Heart right ventricle (tissue), 16 donors: ENCODE data around the gene TH. TPM values are rescaled to one million over a fixed set of nuclear protein-coding genes. Genes with fewer than 3 reads are reported as not detected.

Source experiments
- ATAC-seq, 8 donors: fragments of 200-7000 bp; cut with Tn5 transposase; one replicate each; pipeline ENCODE4 v1.9.1; 2020; ENCODE audit warnings: mild to moderate bottlenecking in 8 of 8, moderate library complexity in 8 of 8, moderate number of reproducible peaks in 1 of 8
- DNase-seq, 2 donors: peaks; one replicate each; pipeline ENCODE4 v3.0.0-alpha.2; 2020
- H3K27ac ChIP-seq, 10 donors: fragments of 200-600 bp; sonication (generic) in 2 of 10; one replicate each; pipeline versions ENCODE4 v1.5.0 to v1.8.0; 2020 to 2022; ENCODE audit warnings: mild to moderate bottlenecking in 3 of 10
- H3K27me3 ChIP-seq, 7 donors: fragments of 200-600 bp; one replicate each; pipeline ENCODE4 v1.8.0; 2021 to 2022; ENCODE audit warnings: mild to moderate bottlenecking in 2 of 7
- H3K36me3 ChIP-seq, 9 donors: fragments of 200-600 bp; sonication (generic) in 1 of 9; one replicate each; pipeline versions ENCODE4 v1.5.0 to v1.8.0; 2020 to 2022; ENCODE audit warnings: mild to moderate bottlenecking in 2 of 9
- H3K4me1 ChIP-seq, 9 donors: fragments of 200-600 bp; sonication (generic) in 1 of 9; one replicate each; pipeline versions ENCODE4 v1.5.0 to v1.8.0; 2020 to 2022; ENCODE audit warnings: mild to moderate bottlenecking in 4 of 9
- H3K4me3 ChIP-seq, 10 donors: fragments of 200-600 bp; sonication (generic) in 2 of 10; one replicate each; pipeline versions ENCODE4 v1.5.0 to v1.8.0; 2020 to 2022; ENCODE audit warnings: mild to moderate bottlenecking in 7 of 10, moderate library complexity in 2 of 10
- H3K9me3 ChIP-seq, 11 donors: fragments of 200-600 bp in 10 of 11; sonication (generic) in 2 of 11; one replicate each; pipeline versions ENCODE4 v1.5.0 to v1.8.0; 2013 to 2022; ENCODE audit warnings: mild to moderate bottlenecking in 2 of 11, control low read depth in 1 of 11, moderate library complexity in 1 of 11
- WGBS, 2 donors: extraction: QIAGEN DNeasy Blood & Tissue Kit; methylation state at CpG; one replicate each; pipeline ENCODE4 v1.1.7; 2013; ENCODE audit warnings: inconsistent platforms in 1 of 2; 5-methylcytosine and 5-hydroxymethylcytosine counted together
- intact Hi-C, 10 donors: fragments of 100-400 bp; cut with DNase I; formaldehyde crosslinking; loops; one replicate each; pipeline versions ENCODE4 v1.11.1 to v1.14.2; 2022
- polyA plus RNA-seq, 2 donors: library from polyadenylated mRNA; stranded (reverse); fragments of 200-250 nt; gene quantifications; one replicate each; pipeline ENCODE4 v1.2.3, GENCODE V29; 2013
- total RNA-seq, 10 donors: library from RNA; stranded (reverse); fragmentation: NEBNext Ultra II Directional in 3 of 10; extraction: Animal tissue kit (Norgen Biotek cat#: 25700) in 3 of 10; gene quantifications; one replicate each; pipeline versions ENCODE4 v1.2.1 to v1.2.4, GENCODE V29; 2021 to 2023
- TF ChIP-seq, protein P1 (sequence below), 9 donors: fragments of 200-600 bp; sonication (generic) in 2 of 9; IDR thresholded peaks; one replicate each; pipeline versions ENCODE4 v1.5.0 to v1.8.0; 2021 to 2022; ENCODE audit warnings: antibody characterized with exemption in 9 of 9, mild to moderate bottlenecking in 5 of 9, moderate library complexity in 1 of 9
- donor health status: Arrhythmogenic right ventricular cardiomyopathy.
- donor health status: ischemic (EF 13 %, LVEDD 7.1; RV severe dilation, severe dysfunction).
- donor health status: healthy with polysubstance abuse.
- donor health status: DM: no; HTN: yes; CAD: no.
- donor health status: DM: no; HTN: no; CAD: no.
- donor health status: ischemic (EF 25% LVEDD 6.9; RV normal size, moderate dysfunction).
- donor health status: ischemic (EF 25% LVEDD 5.7; RV mildly dilated, moderate dysfunction).
- donor health status: healthy.
- donor health status: DM: yes; HTN: yes; CAD: no.
- donor health status: Ischemic cardiomyopathy.
- donor health status: ischemic (EF 35%, LVEDD 5.7; RV mildly dilated, moderate dysfunction).
- donor health status: nonischemic (EF 11% LVEDD 7.7; RV severe dilation, severe dysfunction).
- donor health status: DM: yes; HTN: yes; CAD: no.
- donor health status: PGD.
- donor health status: ischemic (EF 29% LVEDD 5.4; RV normal size, mild dysfunction).
- donor health status: nonischemic (EF 23%, LVEDD 6.1; RV moderate dilation, normal function).

Gene TH
- total and polyA plus RNA-seq, 12 donors, result 0.14 to 0.15 TPM; not detected in 10

DNA sequence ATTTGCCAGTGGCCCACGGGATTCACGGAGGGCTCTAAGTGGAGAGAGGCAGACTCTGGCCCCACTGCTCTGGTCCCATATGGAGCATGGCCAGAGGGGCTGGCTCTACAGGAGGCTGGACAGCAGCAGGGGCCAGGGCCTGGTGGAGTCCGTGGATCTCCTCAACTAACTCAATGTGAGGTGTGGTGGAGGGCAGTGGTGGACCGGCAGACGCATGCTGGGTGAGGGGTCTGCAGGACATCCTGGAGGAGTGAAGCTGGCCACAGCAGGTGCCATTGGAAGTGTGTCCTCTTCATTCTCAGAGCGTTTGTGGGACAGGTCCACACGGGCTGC lies 48.0 kb downstream of the TH start:
- Histone ChIP-seq H3K4me3 (no peak overlapping the region), H3K36me3 (no peaks in the 10 kb centered on the region), H3K9me3 (no peaks in the 10 kb centered on the region), H3K27me3 (peaks cover 0 to 31% (median 25%) of the 10 kb centered on the region in 7 donors), H3K4me1 (no peaks in the 10 kb centered on the region), H3K27ac (no peak overlapping the region)
- TF ChIP-seq, protein P1, sequence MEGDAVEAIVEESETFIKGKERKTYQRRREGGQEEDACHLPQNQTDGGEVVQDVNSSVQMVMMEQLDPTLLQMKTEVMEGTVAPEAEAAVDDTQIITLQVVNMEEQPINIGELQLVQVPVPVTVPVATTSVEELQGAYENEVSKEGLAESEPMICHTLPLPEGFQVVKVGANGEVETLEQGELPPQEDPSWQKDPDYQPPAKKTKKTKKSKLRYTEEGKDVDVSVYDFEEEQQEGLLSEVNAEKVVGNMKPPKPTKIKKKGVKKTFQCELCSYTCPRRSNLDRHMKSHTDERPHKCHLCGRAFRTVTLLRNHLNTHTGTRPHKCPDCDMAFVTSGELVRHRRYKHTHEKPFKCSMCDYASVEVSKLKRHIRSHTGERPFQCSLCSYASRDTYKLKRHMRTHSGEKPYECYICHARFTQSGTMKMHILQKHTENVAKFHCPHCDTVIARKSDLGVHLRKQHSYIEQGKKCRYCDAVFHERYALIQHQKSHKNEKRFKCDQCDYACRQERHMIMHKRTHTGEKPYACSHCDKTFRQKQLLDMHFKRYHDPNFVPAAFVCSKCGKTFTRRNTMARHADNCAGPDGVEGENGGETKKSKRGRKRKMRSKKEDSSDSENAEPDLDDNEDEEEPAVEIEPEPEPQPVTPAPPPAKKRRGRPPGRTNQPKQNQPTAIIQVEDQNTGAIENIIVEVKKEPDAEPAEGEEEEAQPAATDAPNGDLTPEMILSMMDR (IDR thresholded peaks at IDR 0.05), result no peak
- DNase-seq, result no peak
- intact Hi-C loops, result loop anchor here in 1 of 10 donors (5.0 kb wide), 1 partner anchor 46 kb away; no protein-coding TSS in a partner anchor
- 90 to 95% methylated on average over 7 of the region's 7 CpGs for WGBS, 2 donors
- no peak for ATAC-seq

DNA sequence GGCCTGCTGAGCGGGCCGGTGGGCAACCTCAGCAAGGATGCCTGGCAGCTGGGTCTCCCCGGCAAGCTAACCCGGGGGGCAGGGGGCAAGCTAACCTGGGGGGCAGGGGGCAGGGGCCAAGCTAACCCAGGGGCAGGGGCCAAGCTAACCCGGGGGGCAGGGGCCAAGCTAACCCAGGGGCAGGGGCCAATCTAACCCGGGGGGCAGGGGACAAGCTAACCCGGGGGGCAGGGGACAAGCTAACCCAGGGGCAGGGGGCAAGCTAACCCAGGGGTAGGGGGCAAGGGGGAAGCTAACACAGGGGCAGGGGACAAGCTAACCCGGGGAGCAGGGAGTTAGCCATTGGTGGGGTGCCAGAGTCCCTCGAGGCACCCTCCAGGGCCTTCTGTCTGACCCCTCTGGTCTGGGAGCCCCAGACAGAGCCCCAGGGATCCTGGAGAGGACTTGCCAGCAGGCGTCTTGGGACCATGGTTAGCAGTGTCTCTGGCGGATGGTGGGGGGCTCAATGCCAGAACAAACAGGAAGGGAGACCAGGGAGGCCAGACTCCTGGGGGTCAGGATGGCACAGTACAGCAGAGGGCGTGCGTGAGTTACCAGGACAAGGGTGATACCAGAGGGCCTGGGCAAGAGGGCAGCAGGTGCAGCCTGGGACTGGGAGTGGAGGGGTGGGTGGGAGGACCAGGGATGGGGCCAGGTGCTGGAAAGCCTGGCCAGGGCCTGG lies 48.5 kb downstream of the TH start:
- Histone ChIP-seq H3K9me3 (no peaks in the 10 kb centered on the region), H3K27ac (no peak overlapping the region), H3K36me3 (no peaks in the 10 kb centered on the region), H3K27me3 (peaks cover 0 to 31% (median 26%) of the 10 kb centered on the region in 7 donors), H3K4me3 (no peak overlapping the region), H3K4me1 (no peaks in the 10 kb centered on the region)
- no peak for DNase-seq
- 84 to 87% methylated on average over 12 to 13 of the region's 13 CpGs for WGBS, 2 donors
- intact Hi-C loops, result loop anchor here in 1 of 10 donors (5.0 kb wide), 1 partner anchor 46 kb away; no protein-coding TSS in a partner anchor
- ATAC-seq, result no peak
- TF ChIP-seq, protein P1 (IDR thresholded peaks at IDR 0.05), result no peak

DNA sequence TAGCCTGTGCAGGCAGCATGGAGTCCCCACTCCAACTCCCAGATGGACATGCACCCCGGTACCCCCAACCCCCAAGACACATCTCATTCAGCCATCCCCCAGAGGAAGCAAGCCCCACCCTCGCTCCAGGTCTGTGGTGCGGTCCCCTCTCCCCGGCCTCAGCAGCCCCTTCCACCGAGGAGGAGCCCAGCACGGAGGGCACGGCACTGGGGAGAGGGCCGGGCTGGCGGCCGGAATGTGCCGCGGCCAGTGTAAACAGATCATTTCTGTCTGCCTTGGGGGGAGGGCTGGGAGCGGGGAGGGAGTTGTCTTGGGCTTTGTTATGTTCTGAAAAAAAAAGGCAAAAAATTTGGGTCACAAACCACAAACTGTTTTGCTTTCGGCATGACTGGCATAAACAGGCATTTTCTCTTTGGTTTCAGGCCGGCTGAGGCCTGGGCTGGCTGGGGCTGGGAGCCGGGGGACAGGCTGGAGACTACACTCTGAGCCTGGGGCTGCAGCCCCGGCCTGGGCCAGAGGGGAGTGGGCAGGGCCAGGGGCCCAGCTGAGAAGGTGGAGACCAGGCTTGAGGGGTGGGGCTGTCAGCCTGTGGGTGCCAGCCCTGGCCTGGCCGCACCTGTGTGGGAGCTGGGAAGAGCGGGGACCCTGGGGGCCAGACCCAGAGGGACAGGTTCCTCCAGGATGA lies 49.3 kb downstream of the TH start:
- WGBS, 2 donors, result 60 to 65% methylated on average over 19 of the region's 19 CpGs
- Histone ChIP-seq H3K4me3 (no peak overlapping the region), H3K27ac (no peak overlapping the region), H3K9me3 (peaks cover 0 to 5% (median 0%) of the 10 kb centered on the region in 11 donors), H3K27me3 (peaks cover 0 to 31% (median 26%) of the 10 kb centered on the region in 7 donors), H3K4me1 (no peaks in the 10 kb centered on the region), H3K36me3 (no peaks in the 10 kb centered on the region)
- TF ChIP-seq, protein P1 (IDR thresholded peaks at IDR 0.05), result no peak
- no peak for DNase-seq
- ATAC-seq, result no peak
- intact Hi-C loops, result loop anchor here in 1 of 10 donors (5.0 kb wide), 1 partner anchor 45 kb away; no protein-coding TSS in a partner anchor

DNA sequence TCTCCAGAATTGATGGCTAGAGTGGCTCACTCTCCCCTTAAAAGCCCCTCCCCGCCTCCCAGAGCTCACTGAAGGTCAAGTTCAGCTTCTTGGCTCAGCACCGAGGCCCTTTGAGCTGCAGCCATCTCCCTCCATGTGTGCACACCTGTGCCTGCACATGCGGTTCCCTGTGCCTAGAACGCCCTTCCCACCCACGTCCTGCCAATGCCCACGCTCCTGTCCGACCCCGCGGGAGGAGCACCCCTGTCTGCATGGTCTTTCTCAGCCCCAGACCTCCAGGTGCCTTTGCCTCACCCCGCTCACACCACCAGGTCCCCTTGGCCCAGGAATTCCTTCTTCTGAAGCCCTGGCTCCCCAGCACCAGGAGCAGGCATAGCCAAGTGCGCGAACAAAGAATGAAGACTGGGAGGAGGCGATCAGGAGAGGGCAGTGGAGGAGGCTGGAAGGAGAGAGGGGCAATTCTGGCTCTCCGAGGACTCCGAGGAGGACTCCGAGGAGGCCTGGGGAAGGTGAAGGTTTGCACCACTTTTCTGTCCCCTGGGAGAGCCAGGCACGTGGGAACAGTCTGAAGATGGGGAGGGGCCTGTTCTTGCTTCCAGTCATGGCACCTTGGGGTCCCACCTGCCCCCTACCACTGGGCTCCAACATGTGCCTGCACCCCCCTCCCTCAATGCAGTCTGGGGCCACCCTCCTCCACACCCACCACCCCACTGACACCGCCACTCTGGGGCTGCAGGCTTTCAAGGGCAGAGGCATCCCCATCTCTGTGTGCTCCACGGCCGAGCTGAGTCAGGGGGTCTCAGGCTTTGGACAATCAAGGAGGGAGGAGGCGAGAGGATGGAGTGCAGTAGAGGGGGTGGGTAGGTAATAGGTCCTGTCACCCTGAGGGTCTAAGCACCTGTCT lies 50.1 kb downstream of the TH start:
- WGBS, 2 donors, result 80 to 84% methylated on average over 21 of the region's 21 CpGs
- ATAC-seq (no peak), DNase-seq (no peak)
- Histone ChIP-seq H3K36me3 (no peaks in the 10 kb centered on the region), H3K27ac (no peak overlapping the region), H3K4me3 (no peak overlapping the region), H3K9me3 (peaks cover 0 to 14% (median 8%) of the 10 kb centered on the region in 11 donors), H3K27me3 (peaks cover 0 to 31% (median 26%) of the 10 kb centered on the region in 7 donors), H3K4me1 (no peaks in the 10 kb centered on the region)
- TF ChIP-seq, protein P1 (IDR thresholded peaks at IDR 0.05), result no peak
- intact Hi-C loops, result loop anchor here in 1 of 10 donors (5.0 kb wide), 1 partner anchor 44 kb away; no protein-coding TSS in a partner anchor
